GM18519 (cell line): ENCODE data around the gene RBMS2.
"Not testable (repeated sequence)": the region's sequence is repeated elsewhere in the genome, so short reads cannot be mapped to it uniquely, and the experiment has no call there.

Source experiments
- ATAC-seq: cut with Tn5 transposase; IDR thresholded peaks from one replicate; pipeline ENCODE4 v1.9.1; 2021; ENCODE audit warnings: mild to moderate bottlenecking, moderate library complexity; ENCODE audit not compliant: unreplicated experiment, low FRiP score

RBMS2 gene

GRCh38 chr12:56514014-56514318, 7.7 kb upstream of the RBMS2 start:
- not testable (repeated sequence) for ATAC-seq

- ATAC-seq, result no peak
Measured at GRCh38 chr12:56517854-56518253, 3.8 kb upstream of the RBMS2 start.

- ATAC-seq, result no peak
Measured at GRCh38 chr12:56518570-56518969, 3.0 kb upstream of the RBMS2 start.

GRCh38 chr12:56520048-56520447, 1.6 kb upstream of the RBMS2 start:
- ATAC-seq, result no peak

GRCh38 chr12:56520506-56520905, 1.1 kb upstream of the RBMS2 start:
- no peak for ATAC-seq

- ATAC-seq, result no peak
Measured at GRCh38 chr12:56521209-56521589, 421 bp upstream of the RBMS2 start.

GRCh38 chr12:56522411-56523193, 982 bp downstream of the RBMS2 start:
- no peak for ATAC-seq

GRCh38 chr12:56528846-56529245, 7.2 kb downstream of the RBMS2 start:
- ATAC-seq, result no peak

- ATAC-seq, result no peak
Measured at GRCh38 chr12:56529656-56530055, 8.0 kb downstream of the RBMS2 start.

GRCh38 chr12:56530390-56531055, 8.9 kb downstream of the RBMS2 start:
- no peak for ATAC-seq

- no peak for ATAC-seq
Measured at GRCh38 chr12:56537546-56537945, 15.9 kb downstream of the RBMS2 start.

GRCh38 chr12:56541631-56542030, 20.0 kb downstream of the RBMS2 start:
- ATAC-seq, result no peak

GRCh38 chr12:56542164-56542563, 20.5 kb downstream of the RBMS2 start:
- no peak for ATAC-seq

GRCh38 chr12:56545023-56545604, 23.5 kb downstream of the RBMS2 start:
- ATAC-seq, result no peak

GRCh38 chr12:56546680-56547079, 25.1 kb downstream of the RBMS2 start:
- no peak for ATAC-seq

- ATAC-seq, result no peak
Measured at GRCh38 chr12:56551070-56551469, 29.4 kb downstream of the RBMS2 start.

- no peak for ATAC-seq
Measured at GRCh38 chr12:56565510-56566101, 44.0 kb downstream of the RBMS2 start.

- ATAC-seq, result no peak
Measured at GRCh38 chr12:56568146-56568545, 46.5 kb downstream of the RBMS2 start.

- ATAC-seq, result no peak
Measured at GRCh38 chr12:56571121-56571520, 49.5 kb downstream of the RBMS2 start.

- no peak for ATAC-seq
Measured at GRCh38 chr12:56572288-56572687, 50.7 kb downstream of the RBMS2 start.

GRCh38 chr12:56574210-56574609, 52.6 kb downstream of the RBMS2 start:
- ATAC-seq, result no peak

- ATAC-seq, result not testable (repeated sequence)
Measured at GRCh38 chr12:56577248-56577647, 55.6 kb downstream of the RBMS2 start.
